ENCODE results near the gene IGDCC3.
A peak's percentile ranks its signal among the peaks of the same experiment; 100 is the strongest.

Gene IGDCC3

GRCh38 chr15:65386376-65386775 lies 8.6 kb upstream of the IGDCC3 start:
- DNase-seq: no peak

GRCh38 chr15:65385870-65386258 lies 8.1 kb upstream of the IGDCC3 start:
- DNase-seq: no peak

- DNase-seq: peak; percentile 39 to 44
Measured at GRCh38 chr15:65384895-65385869, 7.4 kb upstream of the IGDCC3 start.

GRCh38 chr15:65384505-65384894 lies 6.7 kb upstream of the IGDCC3 start:
- DNase-seq: no peak

- no peak for DNase-seq
Measured at GRCh38 chr15:65383991-65384390, 6.2 kb upstream of the IGDCC3 start.

- DNase-seq: no peak
Measured at GRCh38 chr15:65383456-65383855, 5.7 kb upstream of the IGDCC3 start.

GRCh38 chr15:65382921-65383320 lies 5.1 kb upstream of the IGDCC3 start:
- DNase-seq: no peak

- no peak for DNase-seq
Measured at GRCh38 chr15:65382146-65382491, 4.3 kb upstream of the IGDCC3 start.

GRCh38 chr15:65381445-65382145 lies 3.8 kb upstream of the IGDCC3 start:
- no peak for DNase-seq

- DNase-seq: no peak
Measured at GRCh38 chr15:65379986-65380385, 2.2 kb upstream of the IGDCC3 start.

GRCh38 chr15:65377105-65377975 lies 462 bp downstream of the IGDCC3 start:
- peak in 1 of 2 donors; percentile 28 for DNase-seq

- peak in 1 of 2 donors; percentile 7 for DNase-seq
Measured at GRCh38 chr15:65376767-65377104, 1.1 kb downstream of the IGDCC3 start.

- no peak for DNase-seq
Measured at GRCh38 chr15:65375871-65376607, 1.8 kb downstream of the IGDCC3 start.

- DNase-seq: no peak
Measured at GRCh38 chr15:65374821-65375401, 2.9 kb downstream of the IGDCC3 start.

- DNase-seq: no peak
Measured at GRCh38 chr15:65374334-65374733, 3.5 kb downstream of the IGDCC3 start.

GRCh38 chr15:65373163-65373651 lies 4.6 kb downstream of the IGDCC3 start:
- no peak for DNase-seq

- no peak for DNase-seq
Measured at GRCh38 chr15:65372787-65373067, 5.1 kb downstream of the IGDCC3 start.

GRCh38 chr15:65371976-65372786 lies 5.6 kb downstream of the IGDCC3 start:
- no peak for DNase-seq

- no peak for DNase-seq
Measured at GRCh38 chr15:65370885-65371284, 6.9 kb downstream of the IGDCC3 start.

- no peak for DNase-seq
Measured at GRCh38 chr15:65369651-65370050, 8.2 kb downstream of the IGDCC3 start.

GRCh38 chr15:65369212-65369547 lies 8.6 kb downstream of the IGDCC3 start:
- DNase-seq: no peak

Data from bone marrow (tissue), 2 donors.